Spleen (tissue), 7 donors: ENCODE measurements around the gene SMC4.

ENCODE experiments used
- CTCF ChIP-seq, 11 experiments: fragments of 200-600 bp in 7 of 11; fragments of 450-650 bp in 4 of 11; sonication (generic) in 4 of 11; IDR thresholded peaks in 8 of 11; conservative IDR thresholded peaks in 3 of 11; 1 replicate in 7 of 11; 2 replicates in 4 of 11; pipeline versions ENCODE4 v1.4.0 to v1.8.0; 2016 to 2021; ENCODE audit warnings: antibody characterized with exemption in 11 of 11, inconsistent platforms in 4 of 11, mild to moderate bottlenecking in 1 of 11
- POLR2A ChIP-seq, 3 donors: fragments of 450-650 bp; IDR thresholded peaks; one replicate each; pipeline ENCODE4 v1.5.1; 2017; ENCODE audit warnings: antibody characterized with exemption in 3 of 3, mild to moderate bottlenecking in 1 of 3
- donor health status: DM: no; HTN: no; CAD: no; lungs with moderate emphysema.
- donor health status: DM: no; HTN: no; CAD: no.
- donor health status: DM: no; HTN: no; CAD: no.

- no peak for TF ChIP-seq CTCF (IDR thresholded peaks at IDR 0.05 in 8 of 11, conservative IDR thresholded peaks at IDR 0.05 in 3 of 11)
- no peak for TF ChIP-seq POLR2A (IDR thresholded peaks at IDR 0.05)
These were observed 60.1 kb downstream of the SMC4 start for GRCh38 chr3:160459450-160459970.
